CD14-positive monocyte (primary cell): Measurements from ENCODE around the gene TBCA. TPM values are rescaled to one million over a fixed set of nuclear protein-coding genes. Genes with fewer than 3 reads are reported as not detected.

ENCODE experiments used
- DNase-seq, 3 donors: peaks; one replicate each; pipeline ENCODE4 v3.0.0-alpha.2; 2011 to 2022
- H2AFZ ChIP-seq: 2 replicates; pipeline ENCODE4 v1.6.0; 2012; ENCODE audit warnings: mild to moderate bottlenecking, low read depth, low read length, inconsistent platforms; ENCODE audit not compliant: insufficient read depth, poor library complexity, severe bottlenecking
- H3K27ac ChIP-seq, 2 donors: 1 replicate in 1 of 2; 2 replicates in 1 of 2; pipeline ENCODE4 v1.5.1; 2012 to 2013; ENCODE audit warnings: low read length in 2 of 2, control low read depth in 1 of 2, inconsistent platforms in 1 of 2, low read depth in 1 of 2, mild to moderate bottlenecking in 1 of 2
- H3K27me3 ChIP-seq, 2 donors: one replicate each; pipeline versions ENCODE4 v1.6.0 to v1.6.1; 2011 to 2013; ENCODE audit warnings: low read length in 2 of 2; ENCODE audit not compliant: control insufficient read depth in 2 of 2, insufficient read depth in 2 of 2
- H3K36me3 ChIP-seq, 2 donors: replicated peaks in 1 of 2; 1 replicate in 1 of 2; 2 replicates in 1 of 2; pipeline versions ENCODE4 v1.5.1 to v1.6.1; 2012 to 2013; ENCODE audit warnings: low read length in 2 of 2, control low read depth in 1 of 2, inconsistent platforms in 1 of 2, mild to moderate bottlenecking in 1 of 2; ENCODE audit not compliant: insufficient read depth in 2 of 2, control insufficient read depth in 1 of 2
- H3K4me1 ChIP-seq, 2 donors: 1 replicate in 1 of 2; 2 replicates in 1 of 2; pipeline versions ENCODE4 v1.5.1 to v1.6.1; 2012 to 2013; ENCODE audit warnings: low read length in 2 of 2, control low read depth in 1 of 2, inconsistent platforms in 1 of 2, mild to moderate bottlenecking in 1 of 2, moderate library complexity in 1 of 2; ENCODE audit not compliant: insufficient read depth in 2 of 2, control insufficient read depth in 1 of 2
- H3K4me2 ChIP-seq: replicated peaks from 2 replicates; pipeline ENCODE3; 2012; ENCODE audit warnings: low read length, moderate library complexity, mild to moderate bottlenecking; ENCODE audit not compliant: poor library complexity, severe bottlenecking; ENCODE audit errors: extremely low read depth
- H3K4me3 ChIP-seq, 3 experiments: fragments of 200-600 bp in 1 of 3; sonication (generic) in 1 of 3; replicated peaks in 1 of 3; 1 replicate in 2 of 3; 2 replicates in 1 of 3; pipeline ENCODE4 v1.5.1; 2011 to 2013; ENCODE audit warnings: low read length in 3 of 3, mild to moderate bottlenecking in 3 of 3, control low read depth in 2 of 3, low read depth in 2 of 3, inconsistent platforms in 1 of 3, moderate library complexity in 1 of 3
- H3K79me2 ChIP-seq: 2 replicates; pipeline ENCODE4 v1.6.0; 2012; ENCODE audit warnings: mild to moderate bottlenecking, control low read depth, inconsistent platforms, low read length, moderate library complexity; ENCODE audit not compliant: insufficient read depth
- H3K9ac ChIP-seq: 2 replicates; pipeline ENCODE4 v1.6.0; 2017; ENCODE audit warnings: low read length, mild to moderate bottlenecking; ENCODE audit not compliant: insufficient read depth, poor library complexity, severe bottlenecking
- H3K9me3 ChIP-seq, 2 donors: replicated peaks in 1 of 2; 1 replicate in 1 of 2; 2 replicates in 1 of 2; pipeline versions ENCODE4 v1.5.1 to v1.6.1; 2012 to 2013; ENCODE audit warnings: low read length in 2 of 2, control low read depth in 1 of 2; ENCODE audit not compliant: control insufficient read depth in 1 of 2, insufficient read depth in 1 of 2
- H4K20me1 ChIP-seq: 2 replicates; pipeline ENCODE4 v1.6.0; 2012; ENCODE audit warnings: mild to moderate bottlenecking, low read length, control low read depth, moderate library complexity; ENCODE audit not compliant: insufficient read depth
- H3K27ac Mint-ChIP-seq, 7 donors: one replicate each; pipeline ENCODE4 v1.8.0; 2020; ENCODE audit warnings: mild to moderate bottlenecking in 7 of 7, mixed read lengths in 7 of 7, moderate library complexity in 6 of 7, inconsistent platforms in 2 of 7
- H3K27me3 Mint-ChIP-seq, 3 donors: one replicate each; pipeline ENCODE4 v1.8.0; 2021 to 2022; ENCODE audit warnings: low read depth in 3 of 3, mild to moderate bottlenecking in 3 of 3, mixed read lengths in 3 of 3, moderate library complexity in 3 of 3, inconsistent platforms in 1 of 3
- H3K36me3 Mint-ChIP-seq, 2 donors: one replicate each; pipeline ENCODE4 v1.8.0; 2020; ENCODE audit warnings: mixed read lengths in 2 of 2, inconsistent platforms in 1 of 2, mild to moderate bottlenecking in 1 of 2
- H3K4me1 Mint-ChIP-seq: one replicate; pipeline ENCODE4 v1.8.0; 2020; ENCODE audit warnings: mild to moderate bottlenecking, mixed read lengths
- H3K4me3 Mint-ChIP-seq, 2 donors: one replicate each; pipeline ENCODE4 v1.8.0; 2020; ENCODE audit warnings: mild to moderate bottlenecking in 2 of 2, mixed read lengths in 2 of 2, moderate library complexity in 1 of 2
- H3K9me3 Mint-ChIP-seq, 7 donors: one replicate each; pipeline ENCODE4 v1.8.0; 2020 to 2022; ENCODE audit warnings: mixed read lengths in 7 of 7, mild to moderate bottlenecking in 6 of 7, moderate library complexity in 6 of 7, inconsistent platforms in 2 of 7
- CTCF ChIP-seq: fragments of 200-600 bp; IDR thresholded peaks from one replicate; pipeline ENCODE4 v1.8.0; 2022; ENCODE audit warnings: antibody characterized with exemption, mild to moderate bottlenecking
- WGBS: methylation state at CpG from one replicate; pipeline ENCODE4 v1.1.5; 2013; ENCODE audit warnings: missing lambda C conversion rate; ENCODE audit not compliant: insufficient coverage; 5-methylcytosine and 5-hydroxymethylcytosine counted together
- intact Hi-C, 2 donors: fragments of 100-400 bp; cut with micrococcal nuclease; formaldehyde crosslinking; loops; one replicate each; pipeline versions ENCODE4 v1.15.0 to v1.15.1; 2023
- polyA plus RNA-seq, 3 donors: library from polyadenylated mRNA; depleted of rRNA in 1 of 3; unstranded in 2 of 3; stranded (reverse) in 1 of 3; fragments of 300-500 nt in 2 of 3; fragments of >200 nt in 1 of 3; fragmentation: Illumina TruSeq in 2 of 3; gene quantifications; 1 replicate in 2 of 3; 2 replicates in 1 of 3; pipeline ENCODE4 v1.2.3, GENCODE V29; 2012 to 2021

TBCA gene
- polyA plus RNA-seq, 3 donors = 56.0 to 150 (median 141) TPM

DNA sequence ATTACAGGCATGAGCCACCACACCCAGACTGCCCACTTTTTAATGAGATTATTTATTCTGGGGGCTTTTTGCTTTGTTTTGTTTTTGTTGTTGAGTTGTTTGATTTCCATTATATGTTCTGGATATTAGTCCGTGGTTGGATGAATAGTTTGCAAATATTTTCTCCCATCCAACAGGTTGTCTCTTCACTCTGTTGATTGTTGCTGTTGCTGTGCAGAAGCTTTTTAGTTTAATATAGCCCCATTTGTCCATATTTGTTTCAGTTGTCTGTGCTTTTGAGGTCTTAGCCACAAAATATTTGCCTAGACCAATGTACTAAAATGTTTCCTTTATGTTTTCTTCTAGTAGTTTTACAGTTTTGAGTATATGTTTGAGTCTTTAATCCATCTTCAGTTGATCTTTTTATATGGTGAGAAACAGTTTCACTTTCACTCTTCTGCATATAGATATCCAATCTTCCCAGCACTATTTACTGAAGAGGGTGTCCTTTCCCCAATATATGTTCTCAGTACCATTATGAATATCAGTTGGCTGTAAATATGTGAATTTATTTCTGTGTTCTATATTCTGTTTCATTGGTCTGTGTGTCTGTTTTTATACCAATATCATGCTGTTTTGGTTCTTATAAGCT is 30.2 kb upstream of the TBCA start:
- peaks cover 10% of the 10 kb centered on the region in 2 donors for H3K9me3 ChIP-seq
- peak overlapping the region; percentile 42 for H2AFZ ChIP-seq
- peak overlapping the region in 1 of 2 donors; percentile 39 for H3K4me3 Mint-ChIP-seq
- peak overlapping the region; percentile 31 for H3K4me2 ChIP-seq
- H3K27me3 ChIP-seq = no peaks in the 10 kb centered on the region
- peaks cover 4 to 27% (median 22%) of the 10 kb centered on the region in 7 donors for H3K9me3 Mint-ChIP-seq
- no peaks in the 10 kb centered on the region for H3K36me3 Mint-ChIP-seq
- no peaks in the 10 kb centered on the region for H4K20me1 ChIP-seq
- no peaks in the 10 kb centered on the region for H3K79me2 ChIP-seq
- intact Hi-C loops = no loop called here
- H3K36me3 ChIP-seq = no peaks in the 10 kb centered on the region
- peak overlapping the region in 1 of 2 donors; percentile 23 for H3K27ac ChIP-seq
- H3K27ac Mint-ChIP-seq = peak overlapping the region in 3 of 7 donors; percentile 52 to 82 (median 71)
- H3K27me3 Mint-ChIP-seq = no peaks in the 10 kb centered on the region
- no peak for DNase-seq
- no peak overlapping the region for H3K4me3 ChIP-seq
- WGBS = no CpG with 5 or more reads among the region's 1 CpG
- peaks cover 7 to 12% of the 10 kb centered on the region in 2 donors for H3K4me1 ChIP-seq
- no peak for TF ChIP-seq CTCF
- no peak overlapping the region for H3K9ac ChIP-seq
- H3K4me1 Mint-ChIP-seq = peaks cover 15% of the 10 kb centered on the region

DNA sequence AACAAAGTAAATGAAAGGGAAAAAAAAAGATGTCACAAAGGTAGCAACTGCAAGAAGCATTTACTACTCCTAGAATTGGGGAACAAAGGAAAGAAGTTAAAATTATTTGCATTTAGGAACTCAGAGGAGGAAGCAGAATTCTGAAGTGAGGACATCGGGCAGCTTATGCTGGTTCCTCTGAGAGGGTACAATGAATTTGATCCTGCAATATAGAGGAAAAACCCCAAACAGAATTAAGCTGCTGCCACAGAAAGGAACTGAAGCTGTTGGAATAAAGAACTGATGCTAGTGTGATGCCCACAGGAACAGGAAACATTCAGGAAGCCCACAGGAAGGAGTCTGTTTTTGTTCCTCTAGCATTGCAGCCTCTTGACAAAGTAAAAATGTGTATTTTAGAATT is 22.3 kb upstream of the TBCA start:
- Mint-ChIP-seq H3K36me3 (no peaks in the 10 kb centered on the region), H3K9me3 (peaks cover 0 to 23% (median 11%) of the 10 kb centered on the region in 7 donors), H3K27ac (peak overlapping the region in 4 of 7 donors; percentile 7 to 76 (median 36)), H3K4me3 (no peak overlapping the region), H3K27me3 (peaks cover 0 to 2% (median 0%) of the 10 kb centered on the region in 3 donors), H3K4me1 (peaks cover 29% of the 10 kb centered on the region)
- intact Hi-C loops = no loop called here
- WGBS = no CpG with 5 or more reads among the region's 1 CpG
- H3K27me3 ChIP-seq = no peaks in the 10 kb centered on the region
- no peak overlapping the region for H3K4me3 ChIP-seq
- H3K36me3 ChIP-seq = no peaks in the 10 kb centered on the region
- peak in 2 of 3 donors; percentile 18 to 52 for DNase-seq
- H3K79me2 ChIP-seq = no peaks in the 10 kb centered on the region
- H3K4me1 ChIP-seq = peaks cover 10 to 17% of the 10 kb centered on the region in 2 donors
- TF ChIP-seq CTCF = no peak
- no peak overlapping the region for H2AFZ ChIP-seq
- H3K9me3 ChIP-seq = peaks cover 0 to 4% of the 10 kb centered on the region in 2 donors
- H4K20me1 ChIP-seq = no peaks in the 10 kb centered on the region
- peak overlapping the region; percentile 7 for H3K4me2 ChIP-seq
- H3K9ac ChIP-seq = no peak overlapping the region
- H3K27ac ChIP-seq = peak overlapping the region in 1 of 2 donors; percentile 37
